Panc1 (cell line): ENCODE data around the gene VAC14. TPM values are rescaled to one million over a fixed set of nuclear protein-coding genes. Genes with fewer than 3 reads are reported as not detected.

Source experiments
- ATAC-seq: fragments of 200-7000 bp; cut with Tn5 transposase; 2 replicates; pipeline ENCODE4 v1.9.1; 2020; ENCODE audit warnings: mild to moderate bottlenecking, moderate library complexity
- BruUV-seq: library from RNA; stranded (reverse); fragments of 400-500 nt; replicated peaks from 2 replicates; lab custom pipeline; 2021; lab: Mats Ljungman, UMichigan
- CTCF ChIA-PET: fragments of 300-600 bp; sonication (Branson Sonifier 250); formaldehyde crosslinking; loops from one replicate; lab custom pipeline; 2022; ENCODE audit warnings: antibody characterized with exemption; lab: Charles Lee
- POLR2A ChIA-PET: fragments of 300-600 bp; sonication (Branson Sonifier 250); formaldehyde crosslinking; loops from one replicate; lab custom pipeline; 2022; ENCODE audit warnings: antibody characterized with exemption; lab: Charles Lee
- DNase-seq: peaks from one replicate; pipeline ENCODE4 v3.0.0-alpha.2; 2010; ENCODE audit warnings: low read depth, low spot score
- H3K27ac ChIP-seq: 2 replicates; pipeline ENCODE4 v1.5.1; 2011; ENCODE audit warnings: mild to moderate bottlenecking, low read length, inconsistent platforms
- H3K27me3 ChIP-seq: fragments of 200-500 bp; sonication (Bioruptor generic); 2 replicates; pipeline ENCODE4 v1.6.0; 2014; ENCODE audit warnings: low read length, inconsistent platforms; ENCODE audit not compliant: control insufficient read depth, insufficient read depth
- H3K36me3 ChIP-seq: fragments of 200-500 bp; sonication (Bioruptor generic); 2 replicates; pipeline ENCODE4 v1.5.1; 2014; ENCODE audit warnings: inconsistent platforms, mild to moderate bottlenecking, low read length, moderate library complexity; ENCODE audit not compliant: control insufficient read depth, insufficient read depth
- H3K4me1 ChIP-seq: 2 replicates; pipeline ENCODE4 v1.5.1; 2011; ENCODE audit warnings: inconsistent platforms, mild to moderate bottlenecking, low read length, moderate library complexity; ENCODE audit not compliant: control insufficient read depth, insufficient read depth
- H3K4me3 ChIP-seq, 2 experiments: 2 replicates each; pipeline ENCODE4 v1.5.1; 2011 to 2012; ENCODE audit warnings: low read depth in 2 of 2, low read length in 2 of 2, mild to moderate bottlenecking in 2 of 2, inconsistent platforms in 1 of 2, moderate library complexity in 1 of 2
- H3K9me3 ChIP-seq: fragments of 200-500 bp; sonication (Bioruptor generic); 2 replicates; pipeline ENCODE4 v1.5.1; 2014; ENCODE audit warnings: low read depth, mild to moderate bottlenecking, inconsistent platforms, low read length, moderate library complexity; ENCODE audit not compliant: control insufficient read depth, insufficient read depth
- CTCF ChIP-seq: fragments of 450-650 bp; IDR thresholded peaks from 2 replicates; pipeline ENCODE4 v1.5.1; 2017; ENCODE audit warnings: mild to moderate bottlenecking
- POLR2AphosphoS5 ChIP-seq: IDR thresholded peaks from 2 replicates; pipeline ENCODE4 v1.6.1; 2012; ENCODE audit warnings: mild to moderate bottlenecking, low read depth, low read length, moderate library complexity
- SIN3A ChIP-seq: IDR thresholded peaks from 2 replicates; pipeline ENCODE4 v1.6.1; 2012; ENCODE audit warnings: low read depth, mild to moderate bottlenecking, low read length, moderate library complexity, borderline replicate concordance; ENCODE audit not compliant: insufficient read depth
- TCF7L2 ChIP-seq: IDR thresholded peaks from 2 replicates; pipeline ENCODE4 v1.6.1; 2011; ENCODE audit warnings: mild to moderate bottlenecking, low read depth, low read length, inconsistent platforms
- in situ Hi-C: cut with HindIII; loops from 2 replicates; pipeline ENCODE4 v1.10.0; 2016; ENCODE audit warnings: low sequenced_read_pairs, low pct_unique_long_range_greater_than_20kb
- intact Hi-C: fragments of 100-400 bp; cut with micrococcal nuclease; formaldehyde crosslinking; loops from one replicate; pipeline ENCODE4 v1.10.0; 2022; ENCODE audit not compliant: unreplicated experiment
- total RNA-seq: library from RNA; stranded (reverse); gene quantifications from one replicate; pipeline ENCODE4 v1.2.1, GENCODE V29; 2021; ENCODE audit not compliant: unreplicated experiment
- TF ChIP-seq, protein P1 (sequence below), 2 experiments: IDR thresholded peaks; 2 replicates each; pipeline ENCODE4 v1.6.1; 2011 to 2012; ENCODE audit warnings: low read depth in 2 of 2, control low read depth in 1 of 2, low read length in 1 of 2, mild to moderate bottlenecking in 1 of 2, moderate library complexity in 1 of 2; ENCODE audit not compliant: insufficient read depth in 1 of 2

The VAC14 gene
- total RNA-seq, 1 experiment from 2014 or later: 37.9 TPM

DNA sequence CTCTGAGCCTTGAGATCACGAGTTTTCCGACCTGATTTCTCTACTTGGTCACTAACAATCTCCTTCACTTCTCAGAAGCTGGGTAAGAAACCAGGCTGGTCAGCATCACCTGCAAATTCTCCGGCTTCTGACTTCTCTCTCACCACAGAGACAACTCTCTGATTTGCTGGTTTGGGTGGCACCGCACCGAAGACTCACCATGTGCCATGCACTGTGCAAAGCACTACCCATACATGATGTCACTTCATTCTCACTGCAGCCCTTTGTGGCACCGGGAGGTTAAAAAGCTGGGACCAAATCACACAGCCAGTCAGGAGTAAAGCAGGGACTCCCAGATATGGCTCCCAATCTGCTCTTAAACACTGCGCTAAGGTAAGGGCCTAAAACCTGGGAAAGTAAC, 647 bp downstream of the VAC14 start:
- H3K36me3 ChIP-seq: no peaks in the 10 kb centered on the region; the same call in 1 of the 2 replicates
- POLR2A ChIA-PET: no interaction called here
- H3K27ac ChIP-seq: peak overlapping the region; percentile 73
- H3K4me3 ChIP-seq: peak overlapping the region; percentile 83 to 98
- TF ChIP-seq CTCF (no peak), SIN3A (no peak), TCF7L2 (no peak), POLR2AphosphoS5 (no peak)
- TF ChIP-seq, protein P1, sequence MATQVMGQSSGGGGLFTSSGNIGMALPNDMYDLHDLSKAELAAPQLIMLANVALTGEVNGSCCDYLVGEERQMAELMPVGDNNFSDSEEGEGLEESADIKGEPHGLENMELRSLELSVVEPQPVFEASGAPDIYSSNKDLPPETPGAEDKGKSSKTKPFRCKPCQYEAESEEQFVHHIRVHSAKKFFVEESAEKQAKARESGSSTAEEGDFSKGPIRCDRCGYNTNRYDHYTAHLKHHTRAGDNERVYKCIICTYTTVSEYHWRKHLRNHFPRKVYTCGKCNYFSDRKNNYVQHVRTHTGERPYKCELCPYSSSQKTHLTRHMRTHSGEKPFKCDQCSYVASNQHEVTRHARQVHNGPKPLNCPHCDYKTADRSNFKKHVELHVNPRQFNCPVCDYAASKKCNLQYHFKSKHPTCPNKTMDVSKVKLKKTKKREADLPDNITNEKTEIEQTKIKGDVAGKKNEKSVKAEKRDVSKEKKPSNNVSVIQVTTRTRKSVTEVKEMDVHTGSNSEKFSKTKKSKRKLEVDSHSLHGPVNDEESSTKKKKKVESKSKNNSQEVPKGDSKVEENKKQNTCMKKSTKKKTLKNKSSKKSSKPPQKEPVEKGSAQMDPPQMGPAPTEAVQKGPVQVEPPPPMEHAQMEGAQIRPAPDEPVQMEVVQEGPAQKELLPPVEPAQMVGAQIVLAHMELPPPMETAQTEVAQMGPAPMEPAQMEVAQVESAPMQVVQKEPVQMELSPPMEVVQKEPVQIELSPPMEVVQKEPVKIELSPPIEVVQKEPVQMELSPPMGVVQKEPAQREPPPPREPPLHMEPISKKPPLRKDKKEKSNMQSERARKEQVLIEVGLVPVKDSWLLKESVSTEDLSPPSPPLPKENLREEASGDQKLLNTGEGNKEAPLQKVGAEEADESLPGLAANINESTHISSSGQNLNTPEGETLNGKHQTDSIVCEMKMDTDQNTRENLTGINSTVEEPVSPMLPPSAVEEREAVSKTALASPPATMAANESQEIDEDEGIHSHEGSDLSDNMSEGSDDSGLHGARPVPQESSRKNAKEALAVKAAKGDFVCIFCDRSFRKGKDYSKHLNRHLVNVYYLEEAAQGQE (IDR thresholded peaks at IDR 0.05; ENCODE audit: insufficient read depth in 1 of 2, low read depth in 2 of 2, low read length in 1 of 2): no peak
- DNase-seq (no peak), ATAC-seq (no peak)
- H3K9me3 ChIP-seq: no peaks in the 10 kb centered on the region; the same call in 1 of the 2 replicates
- no peaks in the 10 kb centered on the region for H3K27me3 ChIP-seq
- in situ Hi-C loops (no loop called here), intact Hi-C loops (no loop called here)
- no TSS peak for BruUV-seq
- H3K4me1 ChIP-seq: peaks cover 10% of the 10 kb centered on the region
- CTCF ChIA-PET: no interaction called here

DNA sequence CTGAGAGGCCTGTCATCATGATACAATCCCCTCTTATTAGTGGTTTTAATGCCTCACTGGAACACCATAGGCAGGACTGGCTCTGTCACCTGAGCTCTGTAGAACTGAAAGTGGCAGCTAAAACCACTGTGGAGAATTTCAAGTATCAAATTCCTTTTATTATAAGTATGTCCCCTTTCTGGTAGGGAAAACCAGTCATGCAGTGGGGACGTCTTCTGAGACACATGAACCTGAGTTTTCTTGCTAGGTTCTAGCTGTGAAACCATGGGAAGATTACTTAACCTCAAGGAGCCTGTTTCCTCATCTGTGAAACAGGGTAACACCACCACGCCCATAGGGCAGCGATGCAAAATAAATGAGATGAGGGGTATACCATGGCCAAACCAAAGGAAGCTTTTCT, 4.7 kb downstream of the VAC14 start:
- BruUV-seq: no TSS peak
- ChIA-PET POLR2A (no interaction called here), CTCF (no interaction called here)
- H3K27ac ChIP-seq: no peak overlapping the region
- no peaks in the 10 kb centered on the region for H3K27me3 ChIP-seq
- H3K9me3 ChIP-seq: no peaks in the 10 kb centered on the region
- in situ Hi-C loops: no loop called here
- peaks cover 10% of the 10 kb centered on the region for H3K4me1 ChIP-seq
- no peak for DNase-seq
- H3K36me3 ChIP-seq: no peaks in the 10 kb centered on the region; the same call in 1 of the 2 replicates
- ATAC-seq: no peak
- H3K4me3 ChIP-seq: no peak overlapping the region
- no peak for TF ChIP-seq TCF7L2
- TF ChIP-seq POLR2AphosphoS5: no peak
- TF ChIP-seq, protein P1 (IDR thresholded peaks at IDR 0.05; ENCODE audit: insufficient read depth in 1 of 2, low read depth in 2 of 2, low read length in 1 of 2): no peak
- TF ChIP-seq CTCF: no peak
- TF ChIP-seq SIN3A: no peak
- intact Hi-C loops: no loop called here
